ENCODE data around the gene ARHGAP26.
A peak's percentile ranks its signal among the peaks of the same experiment; 100 is the strongest.

Gene ARHGAP26

DNA sequence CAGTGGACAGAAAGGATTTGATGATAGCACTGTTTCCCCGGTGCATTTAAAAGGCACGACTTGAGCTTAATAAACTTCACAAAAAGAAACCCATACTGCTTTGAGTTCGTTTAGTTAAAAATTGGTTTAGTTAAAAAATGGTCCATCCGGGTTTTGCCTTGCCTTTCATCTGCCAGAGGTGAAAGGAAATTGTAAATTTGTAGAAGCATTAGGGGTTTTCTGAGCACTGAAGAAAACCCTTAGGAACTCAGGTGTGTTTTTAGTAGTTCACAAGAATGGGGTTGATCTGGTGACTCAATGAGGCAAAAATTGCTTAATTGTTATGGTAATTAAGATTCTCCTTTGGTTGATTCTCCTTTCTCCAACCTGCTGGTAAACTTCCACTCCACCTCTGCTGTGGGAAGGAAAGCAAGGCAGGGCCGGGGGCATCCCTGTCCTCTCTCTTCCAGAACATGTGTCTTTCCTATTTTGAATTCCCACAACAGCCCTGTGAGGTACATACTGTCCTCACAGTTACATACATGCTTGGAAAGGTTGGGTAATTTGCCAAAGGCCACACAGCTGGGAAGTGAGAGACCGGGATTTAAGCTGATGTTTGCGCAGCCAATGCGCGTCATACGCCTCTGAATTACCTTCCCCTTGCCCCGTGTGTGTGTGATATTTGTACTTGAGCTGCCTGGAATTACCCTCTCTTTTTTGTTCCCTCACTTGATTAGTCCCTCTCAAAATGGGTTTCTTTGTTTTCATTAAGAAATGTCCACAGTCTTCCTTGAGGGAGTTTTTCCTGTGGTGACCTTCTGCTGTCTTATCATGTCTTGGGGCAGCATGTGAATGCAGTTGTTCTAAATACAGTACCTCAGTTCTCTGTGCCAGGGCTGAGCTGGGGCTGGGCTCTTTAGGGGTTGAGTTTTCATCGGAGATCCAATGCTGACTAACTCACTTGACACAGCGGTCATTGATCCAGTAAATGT, 94.4 kb downstream of the ARHGAP26 start:
- FAIRE-seq (no peak), DNase-seq (ENCODE audit: extremely low spot score, insufficient read length, low read depth) (no peak)

DNA sequence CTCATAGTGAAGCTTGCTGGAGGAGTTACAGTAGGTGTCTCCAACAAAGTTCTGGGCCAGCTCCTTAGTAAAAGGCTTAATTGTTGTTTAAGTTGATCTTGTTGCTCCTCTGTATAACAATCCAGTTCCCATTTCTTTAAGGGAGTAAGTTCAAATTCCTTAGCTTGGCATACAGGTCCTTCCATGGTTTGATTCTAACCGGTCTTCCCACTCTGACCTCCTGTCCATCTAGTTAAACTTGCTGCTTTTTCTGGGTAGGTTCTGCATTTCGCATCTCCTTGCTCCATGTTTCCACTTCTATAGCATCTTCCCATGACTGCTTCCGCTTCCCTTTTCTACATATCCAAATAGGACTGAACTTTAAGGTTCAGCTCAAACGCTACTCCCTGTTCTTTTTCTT, 95.5 kb downstream of the ARHGAP26 start:
- FAIRE-seq (no peak), DNase-seq (ENCODE audit: extremely low spot score, insufficient read length, low read depth) (no peak)

DNA sequence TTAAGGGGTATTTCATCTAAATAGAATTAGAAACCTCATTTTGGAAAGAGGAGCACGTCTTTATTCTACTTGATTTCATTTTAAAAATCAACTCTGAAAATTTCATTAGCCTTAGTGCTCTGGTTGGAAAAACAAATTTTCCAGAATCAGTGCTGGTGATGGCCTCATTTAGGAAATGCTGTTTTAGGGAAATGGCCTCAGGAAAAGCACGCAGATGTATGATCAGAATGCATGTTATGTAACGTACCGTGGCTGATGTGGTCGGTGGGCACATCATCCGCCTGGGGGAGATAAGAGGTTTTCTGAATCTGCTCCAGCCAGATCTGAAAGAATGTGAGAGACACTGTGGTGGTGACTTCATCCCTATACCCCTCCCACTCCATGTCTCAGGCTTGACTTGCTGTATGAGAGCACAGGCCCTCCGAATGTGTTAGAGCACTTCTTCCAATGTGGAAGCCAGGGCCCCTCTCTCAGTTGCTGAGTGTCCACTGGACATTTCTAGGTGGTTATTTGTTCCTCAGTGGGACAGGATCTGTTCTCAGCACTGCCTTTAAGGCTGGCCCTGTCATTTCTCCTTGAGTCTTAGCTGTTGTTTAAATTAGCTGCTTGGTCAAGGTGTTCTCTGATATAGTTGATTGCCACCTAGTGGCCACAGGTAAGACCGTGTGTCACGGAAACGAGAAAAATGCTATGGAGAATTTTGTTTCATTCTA, 96.5 kb downstream of the ARHGAP26 start:
- FAIRE-seq = peak; percentile 90
- DNase-seq (ENCODE audit: extremely low spot score, insufficient read length, low read depth) = peak; percentile 58

DNA sequence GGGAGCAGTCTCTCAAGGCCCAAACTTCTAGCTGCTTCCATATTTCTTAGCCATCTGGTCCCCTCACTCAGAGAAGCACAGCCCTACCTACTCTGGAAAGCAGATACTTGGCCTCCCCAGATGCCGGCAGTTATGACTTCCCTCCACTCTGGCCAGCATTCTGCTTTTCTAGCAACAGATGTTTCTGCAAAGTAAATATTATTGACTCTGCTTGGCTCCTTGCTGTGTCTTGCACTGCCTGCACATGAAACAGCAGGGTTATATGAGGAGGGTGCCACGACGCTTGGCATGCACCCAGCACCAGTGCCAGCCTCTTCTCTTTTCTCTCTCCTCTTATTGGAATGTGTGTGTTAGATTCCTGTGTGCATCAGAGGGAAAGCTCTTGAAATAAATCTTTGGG, 99.7 kb downstream of the ARHGAP26 start:
- FAIRE-seq = no peak
- no peak for DNase-seq (ENCODE audit: extremely low spot score, insufficient read length, low read depth)

DNA sequence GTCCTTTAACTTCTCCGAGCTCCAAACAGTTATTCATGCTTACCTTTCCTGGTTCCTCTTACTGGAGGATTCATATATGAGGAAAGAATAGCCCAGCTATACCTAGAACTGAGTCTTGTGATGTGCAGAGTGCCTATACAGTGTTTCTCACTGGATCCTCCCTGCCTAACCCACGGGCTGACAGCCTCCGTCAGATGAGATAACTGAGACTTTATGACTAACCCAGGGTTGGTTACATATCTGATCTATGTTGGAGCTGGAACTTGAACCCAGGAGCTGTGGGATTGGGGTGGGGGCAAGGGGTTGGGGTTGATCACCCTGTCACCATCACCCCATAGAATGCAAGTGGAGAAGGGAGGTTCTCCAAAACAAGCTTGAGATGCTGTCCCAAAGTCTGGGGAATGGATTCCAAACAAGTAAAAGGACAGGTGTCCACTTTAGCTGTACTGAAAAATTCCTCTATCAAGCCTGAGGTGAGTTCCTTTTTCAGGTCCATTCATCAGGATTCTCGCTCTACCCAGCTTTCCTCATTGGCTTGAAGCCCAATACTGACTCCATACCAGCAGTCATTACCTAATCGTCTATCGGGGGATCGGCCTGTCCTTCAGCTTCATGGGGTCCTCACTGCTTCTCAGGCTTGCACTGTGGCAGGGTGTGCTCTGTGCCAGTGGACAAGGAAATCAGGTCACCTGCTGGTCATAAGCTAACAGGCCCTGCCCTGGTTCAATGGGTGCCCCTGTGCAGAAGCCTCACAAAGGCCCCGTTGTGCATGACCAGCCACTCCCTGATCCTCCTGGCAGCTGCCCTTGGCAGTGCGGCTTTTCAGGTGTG, 100.6 kb downstream of the ARHGAP26 start:
- no peak for FAIRE-seq

DNA sequence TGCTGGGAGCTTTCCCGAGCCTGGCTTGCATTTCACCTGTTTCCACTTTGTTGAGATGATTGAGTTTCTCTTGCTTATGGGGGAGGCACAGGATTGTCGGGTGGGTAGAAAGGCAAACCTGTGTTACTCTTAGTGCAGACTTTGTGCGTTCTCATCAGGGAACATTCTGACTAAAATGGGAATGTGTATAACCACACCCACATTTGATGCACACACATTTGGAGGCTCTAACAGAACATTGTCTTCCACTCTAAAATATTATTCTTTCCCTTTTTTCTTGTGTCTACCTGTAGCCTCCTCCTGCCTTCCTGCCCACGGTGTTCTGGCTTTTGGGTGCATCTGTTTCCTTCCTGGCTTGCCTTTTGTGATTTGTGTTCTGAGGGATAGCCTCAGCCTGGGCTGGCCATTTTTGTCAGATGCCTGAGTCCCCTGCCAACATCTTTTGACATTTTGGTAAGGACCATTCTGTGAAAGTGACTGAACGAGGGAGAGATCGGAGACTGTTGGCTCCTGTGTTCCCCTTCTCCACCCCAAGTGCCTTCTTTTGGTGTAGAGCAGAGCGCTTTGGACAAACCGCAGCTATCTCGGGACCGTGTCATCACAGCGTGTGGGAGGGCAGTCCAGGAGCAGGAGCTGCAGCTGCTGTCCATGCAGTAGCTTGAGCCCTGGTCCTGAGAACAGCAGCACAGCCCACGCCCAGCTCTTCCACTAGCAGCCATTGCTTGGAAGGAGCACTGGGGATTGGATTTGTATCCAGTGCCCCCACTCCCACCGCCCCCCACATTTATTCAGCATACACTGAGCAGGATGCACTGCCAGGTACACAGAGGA, 101.4 kb downstream of the ARHGAP26 start:
- DNase-seq (ENCODE audit: extremely low spot score, insufficient read length, low read depth) (no peak), FAIRE-seq (no peak)

More for the DNA sequence above, 100.6 kb downstream of the ARHGAP26 start:
- no peak for DNase-seq (ENCODE audit: extremely low spot score, insufficient read length, low read depth)

DNA sequence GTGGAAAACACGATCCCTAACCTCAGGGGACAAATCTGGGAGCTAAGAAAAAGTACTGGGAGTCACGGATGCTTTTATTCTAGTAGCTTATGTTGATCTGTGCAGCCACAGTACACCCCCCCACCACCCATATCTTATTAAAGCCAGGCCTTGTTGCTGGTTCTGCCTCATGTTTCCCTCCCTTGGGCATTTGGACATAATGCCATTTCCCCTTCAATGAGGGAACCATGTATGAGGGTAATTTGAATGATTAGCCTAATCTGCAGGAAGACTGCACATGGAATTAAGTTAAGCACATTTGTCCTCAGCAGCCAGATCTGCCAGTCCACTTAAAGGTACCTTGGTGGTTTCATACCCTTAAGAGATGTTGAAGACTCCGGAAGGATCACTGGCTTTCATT, 102.0 kb downstream of the ARHGAP26 start:
- FAIRE-seq = no peak
- no peak for DNase-seq (ENCODE audit: extremely low spot score, insufficient read length, low read depth)

DNA sequence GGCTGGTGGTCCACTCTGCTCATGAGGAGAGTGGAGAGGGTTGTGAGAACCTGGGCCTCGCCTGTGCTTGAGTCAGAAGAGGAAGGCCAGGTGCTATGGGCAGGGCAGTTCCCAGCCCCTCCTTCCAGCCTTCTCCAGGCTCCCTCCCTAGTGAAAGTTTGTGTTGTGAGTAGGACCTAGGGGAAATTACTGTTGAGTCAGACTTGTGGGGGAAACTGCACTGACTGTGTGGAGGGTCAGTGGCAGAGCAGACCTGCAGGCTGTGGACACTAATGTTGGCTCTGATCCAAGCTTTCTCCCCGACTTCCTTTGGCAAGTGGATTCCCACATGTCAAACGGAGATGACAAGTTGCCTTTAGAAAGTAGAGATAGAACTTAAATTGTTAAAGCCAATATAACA, 102.6 kb downstream of the ARHGAP26 start:
- DNase-seq (ENCODE audit: extremely low spot score, insufficient read length, low read depth) (no peak), FAIRE-seq (no peak)

DNA sequence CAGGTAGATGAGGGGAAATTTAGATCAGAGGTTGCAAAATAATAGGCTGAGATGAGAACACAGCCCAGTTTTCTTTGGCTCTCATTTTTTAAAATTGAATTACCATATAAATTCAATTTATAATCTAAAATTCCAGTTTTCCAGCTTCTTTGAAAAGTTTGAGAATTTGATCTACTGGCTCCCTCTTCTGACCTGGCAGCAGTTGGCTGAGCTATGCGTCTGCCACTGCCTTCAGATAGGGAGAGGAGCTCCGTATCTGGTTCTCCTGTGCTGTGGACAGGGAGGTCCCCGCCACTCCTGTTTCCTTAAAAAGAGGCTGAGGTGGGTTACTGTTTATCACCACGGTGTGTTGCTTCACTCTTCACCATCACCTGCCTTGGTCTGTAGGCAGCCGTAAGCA, 103.7 kb downstream of the ARHGAP26 start:
- DNase-seq (ENCODE audit: extremely low spot score, insufficient read length, low read depth) (no peak), FAIRE-seq (no peak)

DNA sequence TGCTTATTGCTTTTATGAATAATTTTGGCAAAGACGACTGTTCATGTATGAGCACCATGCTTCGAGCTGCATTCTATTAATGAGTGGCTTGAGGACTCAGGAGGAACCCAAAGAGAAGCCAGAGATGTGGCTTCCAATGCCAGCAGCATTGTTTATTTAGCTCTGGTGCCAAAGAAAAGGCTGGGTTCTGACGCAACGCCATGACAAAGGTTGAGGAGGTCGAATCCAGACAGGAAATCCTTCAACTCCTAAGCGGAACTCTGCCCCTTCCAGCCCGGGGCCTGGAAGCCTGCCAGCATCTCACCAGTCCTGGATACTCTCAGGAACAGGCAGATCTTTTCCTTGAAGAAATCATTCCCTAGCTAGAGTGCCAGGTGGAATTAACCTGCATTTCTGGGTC, 104.4 kb downstream of the ARHGAP26 start:
- FAIRE-seq (no peak), DNase-seq (ENCODE audit: extremely low spot score, insufficient read length, low read depth) (no peak)

DNA sequence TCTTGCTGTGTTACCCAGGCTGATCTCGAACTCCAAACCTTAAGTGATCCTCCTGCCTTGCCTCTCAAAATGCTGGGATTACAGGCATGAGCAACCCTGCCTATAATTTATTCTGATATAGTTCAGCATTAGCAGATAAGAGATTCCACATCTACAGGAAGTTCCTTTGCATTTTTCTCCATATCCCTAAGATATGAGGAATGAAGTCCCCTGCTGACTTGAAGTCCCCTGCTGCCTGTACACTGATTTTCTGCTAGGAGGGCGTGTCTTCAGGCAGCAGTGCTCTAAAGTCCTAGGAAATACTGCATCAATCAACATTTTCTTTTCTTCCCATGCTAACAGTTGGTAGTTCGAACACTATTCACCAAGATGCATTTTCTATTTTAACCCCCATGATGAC, 105.8 kb downstream of the ARHGAP26 start:
- FAIRE-seq = no peak
- no peak for DNase-seq (ENCODE audit: extremely low spot score, insufficient read length, low read depth)

DNA sequence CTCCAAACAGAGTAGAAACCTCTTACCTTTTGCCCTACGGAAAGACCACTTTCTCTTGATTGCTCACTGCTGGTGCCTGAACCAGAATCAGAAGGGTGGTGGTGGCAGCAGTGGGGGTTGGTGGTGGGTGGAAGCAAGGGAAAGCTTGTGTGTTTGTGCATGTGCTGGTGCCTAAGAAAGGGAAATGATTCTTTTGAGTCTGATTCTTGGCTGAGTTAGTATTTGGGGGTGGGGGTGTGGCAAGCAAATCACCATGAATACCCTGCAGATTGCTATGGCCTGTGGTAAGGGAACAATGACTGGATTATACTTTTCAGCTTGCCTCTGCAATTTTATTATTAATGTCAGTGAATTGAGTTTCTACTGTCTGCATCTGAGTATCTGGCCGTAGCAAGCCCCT, 106.6 kb downstream of the ARHGAP26 start:
- DNase-seq (ENCODE audit: extremely low spot score, insufficient read length, low read depth) (no peak), FAIRE-seq (no peak)

DNA sequence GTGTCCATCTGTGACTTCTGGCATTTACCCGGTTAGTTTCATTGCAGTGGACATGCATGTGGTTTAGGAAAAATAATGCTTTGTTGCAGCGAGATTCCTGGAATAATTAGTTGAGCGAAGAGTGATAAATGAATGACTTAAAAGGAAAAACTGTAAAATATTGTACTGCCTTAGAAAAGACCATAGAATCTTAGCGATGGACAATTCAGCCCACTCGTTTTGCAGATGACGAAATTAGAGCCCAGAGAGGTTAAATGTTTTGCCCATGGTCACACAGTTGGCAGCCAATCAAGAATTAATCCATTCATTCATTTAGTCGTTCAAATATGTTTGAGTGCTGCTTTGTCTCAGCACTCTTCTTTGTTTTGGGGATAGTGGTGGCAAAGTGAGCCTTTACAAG, 107.9 kb downstream of the ARHGAP26 start:
- no peak for FAIRE-seq
- DNase-seq (ENCODE audit: extremely low spot score, insufficient read length, low read depth) = no peak

DNA sequence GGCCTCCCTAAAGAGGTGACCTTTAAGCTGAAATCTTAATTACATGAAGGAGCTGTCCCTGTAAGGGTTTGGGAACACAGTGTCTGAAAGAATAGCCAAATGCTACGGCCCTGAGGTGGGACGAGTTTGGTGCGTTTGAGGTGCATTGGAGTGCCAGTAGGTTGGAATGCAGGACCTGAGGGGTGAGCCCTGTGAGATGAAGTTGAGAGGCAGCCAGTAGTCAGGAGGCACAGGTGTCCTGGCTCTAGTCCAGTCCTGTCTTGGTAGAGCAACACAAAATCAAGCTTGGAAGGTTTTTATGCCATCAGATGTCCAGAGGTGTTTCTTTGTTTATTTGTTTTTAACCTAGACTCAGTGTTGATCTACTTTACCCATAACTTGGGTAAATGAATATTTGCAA, 108.5 kb downstream of the ARHGAP26 start:
- no peak for FAIRE-seq
- DNase-seq (ENCODE audit: extremely low spot score, insufficient read length, low read depth) = no peak

DNA sequence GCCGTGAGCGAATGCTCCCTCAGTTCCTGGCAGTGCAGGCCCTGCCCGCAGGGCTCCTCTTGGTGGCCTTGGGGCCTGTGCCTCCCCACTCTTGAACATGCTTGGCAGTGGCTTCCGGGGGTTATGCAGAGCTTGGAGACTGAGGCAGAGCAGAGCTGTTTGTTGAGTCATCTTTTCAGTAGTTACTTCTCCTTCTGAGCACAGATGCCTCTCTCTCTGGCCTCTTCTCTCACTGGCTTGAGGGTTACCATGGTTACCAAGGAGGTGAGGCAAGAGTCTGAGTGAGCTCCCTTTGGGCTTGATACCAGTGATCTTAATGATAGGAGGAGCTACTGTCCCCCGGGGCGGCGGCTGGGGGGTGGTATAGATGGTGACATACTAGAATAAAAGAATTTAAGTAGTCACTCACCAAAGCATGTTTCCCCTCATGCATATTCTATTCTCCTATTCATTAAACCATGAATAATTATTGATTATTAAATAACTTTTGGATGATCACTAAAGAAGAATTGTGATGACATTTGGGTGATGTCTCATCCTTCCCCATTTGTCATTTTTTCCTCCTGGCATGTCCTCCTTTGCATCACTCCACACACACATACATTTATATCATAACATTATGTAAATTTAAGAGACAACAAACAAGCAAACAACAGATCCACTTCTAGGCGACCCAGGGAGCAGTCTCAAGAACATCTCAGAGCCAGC, 111.1 kb downstream of the ARHGAP26 start:
- no peak for DNase-seq (ENCODE audit: extremely low spot score, insufficient read length, low read depth)
- no peak for FAIRE-seq

DNA sequence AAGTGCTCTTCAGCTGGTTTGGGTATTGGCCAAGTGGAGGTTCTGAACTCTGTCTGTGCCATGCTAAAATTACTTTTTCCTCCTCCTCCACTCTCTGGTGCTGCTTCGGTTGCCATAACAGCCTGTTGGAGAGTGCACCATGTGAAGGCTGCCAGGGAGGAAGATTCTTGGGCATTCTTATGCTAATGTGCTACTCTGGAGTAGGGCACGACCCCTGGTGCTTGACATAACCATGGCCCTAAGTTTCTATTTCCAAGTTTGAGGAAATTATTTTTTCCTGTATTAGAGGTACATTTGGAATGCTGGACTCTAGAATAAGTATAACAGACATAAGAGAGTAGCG, 111.6 kb downstream of the ARHGAP26 start:
- DNase-seq (ENCODE audit: extremely low spot score, insufficient read length, low read depth) = no peak
- FAIRE-seq = no peak

DNA sequence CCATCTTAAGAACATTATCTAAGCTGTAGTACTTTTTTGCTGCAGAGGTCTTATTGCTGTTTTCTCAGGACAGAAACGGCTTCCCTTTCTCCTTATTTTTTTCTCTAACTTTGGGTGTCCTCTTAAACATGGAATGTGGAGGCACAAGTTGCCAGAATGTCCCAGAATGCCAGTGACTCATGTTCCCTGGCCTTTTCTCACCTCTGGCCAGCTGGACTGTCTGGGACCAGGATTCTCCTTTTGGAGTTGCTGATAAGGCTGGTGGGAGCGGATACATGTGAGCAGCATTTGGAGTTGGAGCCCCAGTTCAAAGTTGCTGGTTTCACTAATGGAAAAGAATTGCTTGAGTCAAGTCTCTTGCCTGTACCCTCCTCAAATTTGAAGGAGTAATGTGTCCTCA, 112.8 kb downstream of the ARHGAP26 start:
- DNase-seq (ENCODE audit: extremely low spot score, insufficient read length, low read depth) = no peak

DNA sequence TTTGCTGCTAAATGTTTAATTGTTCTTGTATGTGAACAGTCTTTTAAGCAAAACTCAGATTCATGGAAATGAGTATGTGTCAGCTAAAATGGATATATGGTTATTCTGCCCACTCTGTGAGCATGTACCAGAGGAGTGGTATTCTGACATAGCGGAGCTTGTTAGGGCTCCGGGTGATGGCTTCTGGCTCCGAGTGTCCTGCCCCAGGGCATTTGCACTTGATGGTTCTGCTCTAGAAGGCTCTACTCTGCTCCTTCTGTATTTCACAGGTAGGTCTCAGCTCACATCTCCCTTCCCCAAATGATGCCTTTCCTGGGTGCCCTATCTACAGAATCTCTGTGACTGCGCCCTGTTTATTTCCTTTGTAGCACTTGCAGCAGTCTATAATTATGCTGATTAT, 113.3 kb downstream of the ARHGAP26 start:
- DNase-seq (ENCODE audit: extremely low spot score, insufficient read length, low read depth) (no peak), FAIRE-seq (no peak)

More for the DNA sequence above, 112.8 kb downstream of the ARHGAP26 start:
- FAIRE-seq = no peak

DNA sequence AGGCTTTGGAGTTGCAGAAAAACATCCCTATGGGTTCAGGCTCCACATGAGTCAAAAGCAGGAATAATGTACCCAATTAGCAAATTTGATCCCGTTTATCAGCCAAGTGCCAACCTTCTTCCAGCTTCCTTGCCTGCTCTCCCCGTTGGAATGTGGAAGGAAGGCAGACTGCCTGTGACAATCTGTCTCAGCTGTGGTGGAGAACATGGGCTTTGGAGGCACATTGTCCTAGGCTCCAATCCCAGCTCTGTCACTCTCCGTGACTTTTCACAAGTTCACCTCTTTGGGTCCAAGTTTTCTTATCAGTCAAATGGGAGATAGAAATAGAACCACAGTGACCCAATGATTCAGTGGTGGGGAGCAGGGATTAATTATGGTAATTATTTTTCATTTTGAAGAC, 113.9 kb downstream of the ARHGAP26 start:
- FAIRE-seq = no peak

More for the DNA sequence above, 113.9 kb downstream of the ARHGAP26 start:
- DNase-seq (ENCODE audit: extremely low spot score, insufficient read length, low read depth) = no peak
